GM18519 (cell line): Measurements from ENCODE around the gene AQP12B.

Experiments used
- ATAC-seq: cut with Tn5 transposase; IDR thresholded peaks from one replicate; pipeline ENCODE4 v1.9.1; 2021; ENCODE audit warnings: mild to moderate bottlenecking, moderate library complexity; ENCODE audit not compliant: unreplicated experiment, low FRiP score

The AQP12B gene

DNA sequence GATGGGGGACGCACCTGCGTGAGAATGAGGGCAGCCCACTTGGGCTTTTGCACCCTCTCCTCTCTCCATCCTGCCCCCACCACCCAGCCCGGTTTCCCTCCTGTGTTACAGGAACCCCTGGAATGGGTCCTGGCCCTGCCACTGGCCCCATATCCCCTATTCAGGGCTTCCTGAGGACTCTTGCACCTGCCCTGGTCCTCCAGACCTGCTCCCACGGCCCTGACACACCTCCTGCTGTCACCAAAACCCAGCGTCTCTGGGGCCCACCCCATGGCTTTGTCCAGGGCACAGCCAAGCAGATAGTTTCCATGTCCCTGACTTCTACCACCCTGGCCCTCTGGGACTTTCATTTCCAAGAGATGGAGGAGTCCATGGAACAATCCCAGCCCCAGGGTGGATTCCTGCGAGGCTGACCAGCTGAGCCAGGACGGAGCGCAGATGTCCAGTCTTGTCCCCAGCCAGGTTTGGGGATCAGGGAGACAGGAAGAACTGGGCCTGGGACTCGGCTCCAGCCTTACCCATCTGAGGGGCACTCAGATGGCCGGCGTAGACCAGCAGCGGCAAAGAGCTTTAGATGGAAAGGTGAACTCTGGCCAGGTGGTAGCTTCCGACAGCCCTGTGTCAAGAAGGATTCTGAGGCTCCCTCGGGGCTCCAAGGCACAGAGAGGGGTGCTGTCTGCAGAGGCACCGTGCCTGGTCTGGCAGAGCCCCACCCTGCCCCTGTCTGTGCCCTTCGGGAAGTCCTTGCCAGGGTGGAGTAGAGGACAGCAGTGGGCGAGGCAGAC is 45.4 kb downstream of the AQP12B start:
- ATAC-seq = no peak

DNA sequence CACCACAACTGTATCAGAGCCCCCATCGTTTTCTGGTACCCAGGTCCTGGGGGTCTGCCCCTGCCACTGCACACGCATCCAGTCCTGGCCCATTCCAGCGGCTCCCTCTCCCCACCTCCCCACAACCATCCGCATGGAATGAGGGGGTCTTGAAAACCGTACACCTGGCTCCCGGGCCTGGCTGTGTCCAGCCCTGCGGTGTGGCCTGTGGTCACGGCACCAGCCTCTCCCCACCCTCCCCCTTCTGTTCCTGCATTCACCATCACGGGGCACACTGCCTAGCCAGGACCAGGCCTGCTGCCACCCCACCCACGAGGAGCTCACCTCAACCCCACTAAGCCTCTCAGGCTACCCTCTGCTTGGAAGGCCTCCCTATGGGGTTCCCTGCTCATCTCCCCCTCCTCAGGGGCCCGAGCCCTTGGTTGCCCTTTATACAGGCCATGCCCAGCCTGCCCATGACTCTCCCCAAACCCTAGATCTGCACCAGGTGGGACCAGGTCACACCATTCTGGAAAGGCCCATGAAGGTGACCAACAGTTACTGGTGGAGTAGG is 46.0 kb downstream of the AQP12B start:
- no peak for ATAC-seq

- ATAC-seq = no peak
Measured at GRCh38 chr2:240635998-240636547, 46.6 kb downstream of the AQP12B start.

DNA sequence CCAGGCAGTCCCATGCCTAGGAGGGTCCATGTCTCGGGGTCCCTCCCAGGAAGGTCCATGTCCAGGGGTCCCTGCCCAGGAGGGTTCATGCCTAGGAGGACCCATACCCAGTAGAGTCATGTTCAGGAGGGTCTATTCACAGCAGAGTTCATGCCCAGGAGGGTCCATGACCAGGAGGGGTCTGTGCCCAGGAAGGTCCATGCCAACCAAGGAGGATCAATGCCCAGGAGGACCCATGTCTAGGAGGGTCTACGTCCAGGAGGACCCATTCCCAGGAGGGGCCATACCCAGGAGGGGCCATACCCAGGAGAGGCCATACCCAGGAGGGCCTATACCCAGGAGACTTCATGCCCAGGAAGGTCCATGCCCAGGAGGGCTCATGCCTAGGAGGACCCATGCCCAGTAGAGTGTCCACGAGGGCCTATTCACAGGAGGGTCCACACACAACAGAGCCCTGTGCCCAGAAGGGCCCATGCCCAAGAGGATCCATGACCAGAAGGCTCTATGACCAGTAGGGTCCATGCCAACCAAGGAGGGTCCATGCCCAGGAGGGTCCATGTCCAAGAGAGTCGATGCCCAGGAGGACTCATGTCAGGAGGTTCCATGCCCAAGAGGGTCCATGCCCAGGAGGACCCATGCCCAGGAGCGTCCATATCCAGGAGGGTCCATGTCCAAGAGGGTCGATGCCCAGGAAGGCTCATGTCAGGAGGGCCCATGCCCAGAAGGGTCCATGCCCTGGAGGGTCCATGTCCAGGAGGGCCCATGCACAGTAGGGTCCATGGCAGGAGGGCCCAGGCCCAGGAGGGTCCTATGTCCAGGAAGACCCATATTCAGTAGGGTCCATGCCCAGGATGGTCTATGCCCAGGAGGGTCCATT is 47.3 kb downstream of the AQP12B start:
- ATAC-seq = no peak

DNA sequence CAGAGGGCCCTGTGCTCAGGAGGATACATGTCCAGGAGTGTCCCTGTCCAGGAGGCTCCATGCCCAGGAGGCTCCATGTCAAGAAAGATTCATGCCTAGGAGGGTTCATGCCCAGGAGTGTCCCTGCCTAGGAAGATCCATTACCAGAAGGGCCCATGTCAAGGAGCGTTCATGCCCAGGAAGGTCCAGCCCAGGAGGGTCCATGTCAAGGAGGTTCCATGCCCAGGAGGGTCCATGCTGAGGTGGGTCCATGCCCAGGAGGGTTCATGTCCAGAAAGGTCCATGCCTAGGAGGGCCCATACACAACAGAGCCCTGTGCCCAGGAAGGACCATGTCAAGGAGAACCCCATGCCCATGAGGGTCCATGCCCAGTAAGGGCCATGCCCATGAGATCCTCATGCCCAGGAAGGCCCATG is 50.4 kb downstream of the AQP12B start:
- no peak for ATAC-seq

DNA sequence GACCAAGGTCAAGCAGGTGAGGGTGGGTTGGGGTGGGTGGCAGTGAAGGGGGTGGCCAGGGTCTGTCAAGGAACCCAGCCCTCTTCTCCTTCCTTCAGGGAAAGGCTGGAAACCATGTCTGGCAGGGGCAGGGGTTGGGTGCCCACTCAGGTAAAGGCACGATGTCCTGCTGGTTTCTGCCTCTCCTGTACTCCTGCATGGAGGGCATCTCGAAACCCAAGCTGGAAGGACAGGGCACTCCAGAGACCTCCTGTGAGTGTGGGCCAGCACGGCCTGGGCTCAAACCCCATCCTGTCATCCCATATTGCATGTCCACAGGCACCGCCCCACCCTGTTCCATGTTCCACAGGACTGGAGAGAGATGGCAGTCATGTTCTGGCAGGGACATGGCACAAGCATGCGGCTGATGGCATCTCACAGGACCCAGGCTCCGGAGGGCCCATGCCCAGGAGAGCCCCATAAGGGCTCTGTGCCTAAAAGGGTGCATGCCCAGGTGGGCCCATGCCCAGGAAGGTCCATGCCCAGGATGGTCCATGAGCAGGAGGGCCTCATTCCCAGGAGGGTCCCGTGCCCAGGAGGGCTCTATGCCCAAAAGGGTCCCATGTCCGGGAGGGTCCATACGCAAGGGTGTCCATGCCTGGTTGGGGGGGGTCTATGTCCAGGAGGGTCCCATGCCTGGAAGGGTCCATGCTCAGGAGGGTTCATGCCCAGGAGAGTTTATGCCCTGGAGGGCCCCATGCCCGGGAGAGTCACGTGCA is 51.0 kb downstream of the AQP12B start:
- no peak for ATAC-seq

- no peak for ATAC-seq
Measured at GRCh38 chr2:240630771-240631547, 51.7 kb downstream of the AQP12B start.

- ATAC-seq = no peak
Measured at GRCh38 chr2:240629968-240630770, 52.5 kb downstream of the AQP12B start.

GRCh38 chr2:240629619-240629967 is 53.1 kb downstream of the AQP12B start:
- ATAC-seq = no peak

GRCh38 chr2:240628808-240629618 is 53.7 kb downstream of the AQP12B start:
- ATAC-seq = no peak

GRCh38 chr2:240628507-240628807 is 54.2 kb downstream of the AQP12B start:
- ATAC-seq = no peak

DNA sequence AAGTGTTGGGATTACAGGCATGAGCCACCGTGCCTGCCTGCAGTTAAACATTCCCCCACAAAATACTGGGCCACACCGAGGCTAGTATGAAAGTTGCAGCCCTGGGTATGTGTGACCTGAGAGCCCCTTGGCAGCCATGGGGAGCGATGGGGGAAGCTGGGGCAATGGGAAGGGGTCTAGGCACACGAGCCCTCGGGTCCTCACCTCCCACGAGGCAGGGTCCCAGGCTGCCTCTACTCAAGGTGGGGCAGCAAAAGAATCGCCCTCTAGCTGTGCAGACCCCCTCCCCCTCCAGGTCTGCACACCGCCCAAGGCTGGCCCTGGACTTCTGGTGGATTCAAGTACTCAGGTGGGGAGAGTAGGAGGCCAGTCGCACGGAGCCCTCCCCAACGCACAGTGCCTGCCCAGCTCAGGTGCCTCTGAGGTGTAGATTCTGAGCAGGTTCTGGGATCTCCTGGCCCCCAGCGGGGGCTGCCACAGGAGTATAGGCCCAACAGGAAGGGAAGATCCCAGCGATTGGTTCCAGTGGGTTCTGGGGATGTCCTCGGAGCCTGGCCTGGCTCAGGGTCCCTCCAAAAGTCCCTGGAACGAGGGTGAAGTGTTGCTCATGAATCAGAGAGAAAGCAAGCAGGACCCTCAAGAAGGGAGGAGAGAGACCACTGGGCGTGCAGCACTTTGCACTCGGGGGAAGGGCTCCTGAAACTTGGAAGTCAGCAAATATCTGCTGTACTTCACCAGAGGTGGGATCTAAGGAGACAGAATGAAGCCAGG is 54.8 kb downstream of the AQP12B start:
- no peak for ATAC-seq

- ATAC-seq = no peak
Measured at GRCh38 chr2:240626531-240627300, 56.0 kb downstream of the AQP12B start.
